Fibroblast of lung (primary cell): ENCODE measurements around the gene WIPF2.

Experiments used
- EZH2 ChIP-seq: IDR thresholded peaks from 2 replicates; pipeline ENCODE4 v1.5.1; 2012; ENCODE audit warnings: low read length, control low read depth, mild to moderate bottlenecking; ENCODE audit errors: missing control alignments
- TF ChIP-seq, protein P1 (sequence below), 2 donors: IDR thresholded peaks in 1 of 2; conservative IDR thresholded peaks in 1 of 2; 1 replicate in 1 of 2; 2 replicates in 1 of 2; pipeline ENCODE4 v1.5.1; 2011 to 2012; ENCODE audit warnings: low read length in 2 of 2, control low read depth in 1 of 2, inconsistent platforms in 1 of 2, low read depth in 1 of 2, mild to moderate bottlenecking in 1 of 2

DNA sequence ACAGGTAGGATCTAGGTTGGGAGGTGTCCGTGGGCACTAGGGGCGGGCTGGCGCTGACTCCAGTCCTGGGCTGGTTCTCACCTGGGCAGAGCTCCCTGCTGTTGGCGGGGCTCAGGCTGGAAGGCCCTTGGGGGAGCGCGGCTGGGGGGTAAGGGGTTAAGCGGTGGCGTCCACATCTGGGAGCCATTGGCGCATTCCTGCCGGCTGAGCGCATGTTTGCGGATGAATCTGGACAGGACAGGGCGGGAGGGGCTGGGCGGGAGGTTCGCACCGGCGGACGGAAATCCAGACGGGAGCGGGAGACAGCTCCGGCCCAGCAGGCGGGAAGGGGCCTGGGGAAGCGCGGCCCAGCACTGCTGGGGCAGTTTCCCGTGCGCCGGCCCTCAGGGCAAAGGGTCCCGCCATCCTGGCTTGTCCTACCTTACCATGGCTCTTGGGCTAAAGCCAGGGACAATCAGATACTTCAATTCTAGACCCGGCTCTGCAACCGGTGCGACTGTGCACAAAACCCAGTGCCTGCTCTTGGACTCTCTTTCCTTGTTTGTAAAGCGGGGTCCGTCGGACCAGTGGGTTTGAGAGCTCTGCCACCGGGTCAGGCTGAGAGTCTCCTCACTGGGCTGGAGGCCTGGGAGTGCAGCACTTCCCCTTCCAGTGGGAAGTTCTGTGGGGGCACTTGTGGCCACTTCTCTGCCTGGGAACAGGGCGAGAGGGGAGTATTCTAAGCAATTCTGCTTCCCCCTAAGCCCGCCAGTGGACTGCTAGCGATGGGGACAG is 97.7 kb downstream of the WIPF2 start:
- TF ChIP-seq, protein P1, sequence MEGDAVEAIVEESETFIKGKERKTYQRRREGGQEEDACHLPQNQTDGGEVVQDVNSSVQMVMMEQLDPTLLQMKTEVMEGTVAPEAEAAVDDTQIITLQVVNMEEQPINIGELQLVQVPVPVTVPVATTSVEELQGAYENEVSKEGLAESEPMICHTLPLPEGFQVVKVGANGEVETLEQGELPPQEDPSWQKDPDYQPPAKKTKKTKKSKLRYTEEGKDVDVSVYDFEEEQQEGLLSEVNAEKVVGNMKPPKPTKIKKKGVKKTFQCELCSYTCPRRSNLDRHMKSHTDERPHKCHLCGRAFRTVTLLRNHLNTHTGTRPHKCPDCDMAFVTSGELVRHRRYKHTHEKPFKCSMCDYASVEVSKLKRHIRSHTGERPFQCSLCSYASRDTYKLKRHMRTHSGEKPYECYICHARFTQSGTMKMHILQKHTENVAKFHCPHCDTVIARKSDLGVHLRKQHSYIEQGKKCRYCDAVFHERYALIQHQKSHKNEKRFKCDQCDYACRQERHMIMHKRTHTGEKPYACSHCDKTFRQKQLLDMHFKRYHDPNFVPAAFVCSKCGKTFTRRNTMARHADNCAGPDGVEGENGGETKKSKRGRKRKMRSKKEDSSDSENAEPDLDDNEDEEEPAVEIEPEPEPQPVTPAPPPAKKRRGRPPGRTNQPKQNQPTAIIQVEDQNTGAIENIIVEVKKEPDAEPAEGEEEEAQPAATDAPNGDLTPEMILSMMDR (conservative IDR thresholded peaks at IDR 0.05 in 1 of 2, IDR thresholded peaks at IDR 0.05 in 1 of 2; ENCODE audit: low read depth in 1 of 2, low read length in 2 of 2), result no peak
- no peak for TF ChIP-seq EZH2
